ENCODE results near the gene CAPN2. TPM values are rescaled to one million over a fixed set of nuclear protein-coding genes. Genes with fewer than 3 reads are reported as not detected.

The CAPN2 gene
- total RNA-seq, 6 experiments from 2014 or later: 380 to 424 (median 413) TPM

DNA sequence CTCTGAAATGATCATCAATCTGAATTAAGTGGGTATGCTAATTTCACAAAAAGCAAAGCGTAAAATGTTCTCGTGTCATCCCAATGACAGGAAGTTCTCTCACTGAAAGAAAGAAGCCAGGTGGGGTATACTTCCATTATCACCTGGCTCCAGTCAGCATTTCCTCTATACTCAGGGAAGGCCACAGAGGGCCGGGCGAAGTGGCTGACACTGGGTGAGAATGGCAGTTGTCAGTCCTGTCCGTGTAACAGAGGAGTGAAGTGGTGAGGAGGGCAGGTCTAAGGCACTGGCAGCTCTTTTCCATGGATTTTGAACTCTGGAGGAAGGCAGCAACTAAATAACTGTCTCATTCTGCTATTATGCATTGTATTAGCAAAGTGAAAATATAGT is 60.4 kb downstream of the CAPN2 start:
- Mint-ChIP-seq H3K4me3 (peak overlapping the region; percentile 69), H3K4me1 (ENCODE audit: low read depth) (peaks cover 84% of the 10 kb centered on the region), H3K27me3 (ENCODE audit: insufficient read depth) (peaks cover 4% of the 10 kb centered on the region; the same call in 1 of the 2 replicates), H3K36me3 (ENCODE audit: low read depth) (peaks cover 68% of the 10 kb centered on the region), H3K9me3 (no peaks in the 10 kb centered on the region; the same call in 1 of the 2 replicates), H3K27ac (peak overlapping the region; percentile 90)
- TF ChIP-seq, protein P1, sequence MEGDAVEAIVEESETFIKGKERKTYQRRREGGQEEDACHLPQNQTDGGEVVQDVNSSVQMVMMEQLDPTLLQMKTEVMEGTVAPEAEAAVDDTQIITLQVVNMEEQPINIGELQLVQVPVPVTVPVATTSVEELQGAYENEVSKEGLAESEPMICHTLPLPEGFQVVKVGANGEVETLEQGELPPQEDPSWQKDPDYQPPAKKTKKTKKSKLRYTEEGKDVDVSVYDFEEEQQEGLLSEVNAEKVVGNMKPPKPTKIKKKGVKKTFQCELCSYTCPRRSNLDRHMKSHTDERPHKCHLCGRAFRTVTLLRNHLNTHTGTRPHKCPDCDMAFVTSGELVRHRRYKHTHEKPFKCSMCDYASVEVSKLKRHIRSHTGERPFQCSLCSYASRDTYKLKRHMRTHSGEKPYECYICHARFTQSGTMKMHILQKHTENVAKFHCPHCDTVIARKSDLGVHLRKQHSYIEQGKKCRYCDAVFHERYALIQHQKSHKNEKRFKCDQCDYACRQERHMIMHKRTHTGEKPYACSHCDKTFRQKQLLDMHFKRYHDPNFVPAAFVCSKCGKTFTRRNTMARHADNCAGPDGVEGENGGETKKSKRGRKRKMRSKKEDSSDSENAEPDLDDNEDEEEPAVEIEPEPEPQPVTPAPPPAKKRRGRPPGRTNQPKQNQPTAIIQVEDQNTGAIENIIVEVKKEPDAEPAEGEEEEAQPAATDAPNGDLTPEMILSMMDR (IDR thresholded peaks at IDR 0.05): no peak
- DNase-seq: no peak

DNA sequence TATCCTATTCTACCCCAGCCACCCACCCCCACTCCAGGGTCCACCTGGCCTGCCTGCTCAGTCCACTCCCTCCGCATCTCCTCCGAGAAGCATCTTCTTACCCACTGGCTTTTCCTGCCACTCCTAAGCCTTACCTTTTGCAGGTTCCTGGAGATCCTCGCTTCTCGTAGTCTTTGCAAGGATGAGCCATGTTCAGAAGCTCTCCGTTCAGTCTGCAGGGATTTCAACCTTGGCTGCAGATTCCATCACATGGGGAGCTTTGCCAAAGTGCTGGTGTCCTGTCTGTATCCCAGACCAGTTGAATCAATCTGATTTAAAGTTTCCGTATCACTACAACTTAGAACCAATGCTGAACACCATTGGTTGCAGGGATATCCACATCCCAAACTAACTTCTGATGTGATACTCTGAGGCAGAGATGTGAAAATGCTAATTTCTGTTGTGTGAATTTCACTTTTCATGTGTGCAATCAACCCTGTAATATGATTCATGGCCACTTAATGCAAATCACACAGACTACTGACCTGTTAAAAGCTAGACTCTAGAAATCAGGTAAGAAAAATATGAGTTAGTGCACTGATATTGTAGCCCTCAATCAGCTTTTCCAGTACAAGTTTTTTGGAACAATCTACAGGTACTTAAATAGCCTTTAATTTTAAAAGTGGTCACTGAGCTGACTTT is 61.9 kb downstream of the CAPN2 start:
- TF ChIP-seq, protein P1 (IDR thresholded peaks at IDR 0.05): no peak
- H3K27me3 Mint-ChIP-seq (ENCODE audit: insufficient read depth): peaks cover 4% of the 10 kb centered on the region; the same call in 1 of the 2 replicates
- H3K27ac Mint-ChIP-seq: peak overlapping the region; percentile 83
- H3K36me3 Mint-ChIP-seq (ENCODE audit: low read depth): peaks cover 64% of the 10 kb centered on the region
- DNase-seq: no peak
- H3K9me3 Mint-ChIP-seq: no peaks in the 10 kb centered on the region; the same call in 1 of the 2 replicates
- peak overlapping the region; percentile 46 for H3K4me3 Mint-ChIP-seq
- peaks cover 78% of the 10 kb centered on the region for H3K4me1 Mint-ChIP-seq (ENCODE audit: low read depth)

DNA sequence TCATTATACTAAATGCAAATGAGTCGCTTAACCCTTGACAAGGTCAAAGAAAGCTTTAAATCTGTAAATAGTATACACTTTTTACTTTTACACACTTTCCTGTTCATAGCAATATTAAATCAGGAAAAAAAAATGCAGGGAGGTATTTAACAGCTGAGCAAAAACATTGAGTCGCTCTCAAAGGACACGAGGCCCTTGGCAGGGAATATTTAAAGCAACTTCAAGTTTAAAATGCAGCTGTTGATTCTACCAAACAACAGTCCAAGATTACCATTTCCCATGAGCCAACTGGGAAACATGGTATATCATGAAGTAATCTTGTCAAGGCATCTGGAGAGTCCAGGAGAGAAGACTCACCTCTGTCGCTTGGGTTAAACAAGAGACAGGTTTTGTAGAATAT is 62.7 kb downstream of the CAPN2 start:
- DNase-seq: peak; percentile 45
- H3K9me3 Mint-ChIP-seq: no peaks in the 10 kb centered on the region; the same call in 1 of the 2 replicates
- TF ChIP-seq, protein P1 (IDR thresholded peaks at IDR 0.05): no peak
- peaks cover 70% of the 10 kb centered on the region for H3K4me1 Mint-ChIP-seq (ENCODE audit: low read depth)
- H3K36me3 Mint-ChIP-seq (ENCODE audit: low read depth): peaks cover 56% of the 10 kb centered on the region
- peak overlapping the region; percentile 42 for H3K4me3 Mint-ChIP-seq
- peak overlapping the region; percentile 83 for H3K27ac Mint-ChIP-seq
- H3K27me3 Mint-ChIP-seq (ENCODE audit: insufficient read depth): peaks cover 4% of the 10 kb centered on the region; the same call in 1 of the 2 replicates

DNA sequence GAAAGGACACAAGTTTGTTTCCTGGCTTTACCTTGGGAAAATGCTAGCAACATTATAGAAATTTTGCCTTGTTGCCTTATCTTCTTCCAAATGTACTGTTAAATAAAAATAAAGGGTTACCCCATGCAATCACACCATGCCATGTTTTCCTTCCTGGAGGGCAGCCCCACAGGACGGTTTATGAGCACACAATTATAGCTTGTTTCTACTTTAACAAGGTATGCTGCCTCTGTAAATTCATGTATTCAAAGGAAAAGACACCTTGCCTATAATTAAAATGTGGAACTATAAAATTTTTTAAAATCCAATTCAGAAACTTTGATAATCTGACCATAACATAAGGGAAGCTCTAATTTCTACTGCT is 63.4 kb downstream of the CAPN2 start:
- peak overlapping the region; percentile 69 for H3K4me3 Mint-ChIP-seq
- peaks cover 50% of the 10 kb centered on the region for H3K36me3 Mint-ChIP-seq (ENCODE audit: low read depth)

DNA sequence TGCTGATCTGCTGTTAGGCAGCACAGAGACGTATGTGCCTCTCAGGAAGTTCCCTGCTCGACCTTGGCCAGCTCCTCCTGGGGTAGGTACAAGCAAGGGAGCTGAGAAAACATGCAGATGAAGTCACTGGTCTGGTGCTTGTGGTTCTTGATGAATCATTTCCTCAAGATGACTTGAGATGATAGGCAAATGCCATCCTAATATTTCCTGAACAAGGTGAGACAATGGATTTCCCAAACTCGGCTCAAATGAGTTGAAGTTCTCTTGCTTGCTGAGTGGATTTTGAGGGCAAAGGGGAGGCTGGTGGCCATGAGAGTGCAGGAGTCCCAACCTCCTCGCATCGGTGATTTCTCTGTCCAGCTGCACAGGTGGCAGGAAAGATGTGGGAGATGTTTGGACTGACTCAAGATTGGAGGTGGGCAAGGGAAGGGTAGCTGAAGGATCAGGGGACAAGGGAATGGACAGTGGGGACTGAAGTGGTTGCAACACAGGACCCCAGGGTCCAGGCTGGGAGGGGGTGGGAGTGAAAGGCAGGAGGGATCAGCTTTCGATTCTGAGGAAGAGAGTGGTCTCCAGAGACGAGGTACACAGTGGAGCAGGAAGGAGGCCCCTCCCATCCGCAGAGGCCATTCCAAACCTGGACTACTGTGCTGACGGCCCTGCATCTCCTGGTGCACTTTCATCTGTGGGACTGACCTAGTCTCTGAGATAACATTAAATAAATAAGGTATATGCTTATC is 63.9 kb downstream of the CAPN2 start:
- DNase-seq: peak; percentile 80
- TF ChIP-seq, protein P1 (IDR thresholded peaks at IDR 0.05): no peak
- H3K9me3 Mint-ChIP-seq: no peaks in the 10 kb centered on the region; the same call in 1 of the 2 replicates
- peaks cover 62% of the 10 kb centered on the region for H3K4me1 Mint-ChIP-seq (ENCODE audit: low read depth)
- peak overlapping the region; percentile 83 for H3K27ac Mint-ChIP-seq
- H3K4me3 Mint-ChIP-seq: peak overlapping the region; percentile 69
- peaks cover 4% of the 10 kb centered on the region; the same call in 1 of the 2 replicates for H3K27me3 Mint-ChIP-seq (ENCODE audit: insufficient read depth)
- peaks cover 44% of the 10 kb centered on the region for H3K36me3 Mint-ChIP-seq (ENCODE audit: low read depth)

More for the DNA sequence above, 63.4 kb downstream of the CAPN2 start:
- Mint-ChIP-seq H3K4me1 (ENCODE audit: low read depth) (peaks cover 64% of the 10 kb centered on the region), H3K9me3 (no peaks in the 10 kb centered on the region; the same call in 1 of the 2 replicates), H3K27me3 (ENCODE audit: insufficient read depth) (peaks cover 4% of the 10 kb centered on the region; the same call in 1 of the 2 replicates), H3K27ac (peak overlapping the region; percentile 83)
- TF ChIP-seq, protein P1 (IDR thresholded peaks at IDR 0.05): no peak
- no peak for DNase-seq
